Transverse colon (tissue), 4 donors: ENCODE data around the gene SEC14L6.

ENCODE experiments used
- CTCF ChIP-seq, 5 experiments: fragments of 200-600 bp in 3 of 5; fragments of 450-650 bp in 2 of 5; sonication (generic) in 3 of 5; IDR thresholded peaks; 1 replicate in 2 of 5; 2 replicates in 3 of 5; pipeline ENCODE4 v1.5.1; 2016 to 2017; ENCODE audit warnings: antibody characterized with exemption in 5 of 5, inconsistent platforms in 3 of 5, mild to moderate bottlenecking in 2 of 5, moderate library complexity in 1 of 5
- POLR2A ChIP-seq: fragments of 450-650 bp; IDR thresholded peaks from one replicate; pipeline ENCODE4 v1.6.1; 2016; ENCODE audit warnings: antibody characterized with exemption, mild to moderate bottlenecking, moderate library complexity
- POLR2AphosphoS5 ChIP-seq, 3 donors: sonication (generic); formaldehyde crosslinking; IDR thresholded peaks; one replicate each; pipeline ENCODE4 v1.6.1; 2016; ENCODE audit warnings: antibody characterized with exemption in 3 of 3

- TF ChIP-seq CTCF (IDR thresholded peaks at IDR 0.05), result no peak
- no peak for TF ChIP-seq POLR2AphosphoS5 (IDR thresholded peaks at IDR 0.05)
- no peak for TF ChIP-seq POLR2A
Measured at GRCh38 chr22:30523646-30524489, 22.7 kb downstream of the SEC14L6 start.
